ENCODE results near the gene COG5. TPM values are rescaled to one million over a fixed set of nuclear protein-coding genes. Genes with fewer than 3 reads are reported as not detected.
A peak's percentile ranks its signal among the peaks of the same experiment; 100 is the strongest.

The COG5 gene
- total RNA-seq, 1 donor from 2014 or later = 26.8 TPM

DNA sequence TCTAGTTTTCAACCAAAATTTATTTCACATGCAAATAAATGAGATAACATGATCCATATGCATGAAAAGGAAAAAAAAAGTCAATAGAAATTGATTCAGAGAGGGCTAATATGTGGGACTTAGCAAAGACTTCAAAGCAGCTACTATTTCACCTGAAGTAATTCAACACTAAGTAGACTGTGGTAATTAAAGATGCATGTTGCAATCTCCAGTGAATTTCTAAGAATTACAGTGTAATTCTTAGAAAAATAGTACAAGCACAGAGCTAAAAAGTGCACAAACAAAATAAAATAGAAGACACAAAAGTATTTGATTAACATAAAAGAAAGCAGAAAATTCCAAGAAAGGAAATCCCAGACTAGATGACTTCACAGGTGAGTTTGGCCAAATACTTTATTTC, 68.2 kb downstream of the COG5 start:
- no peak overlapping the region for H3K4me3 Mint-ChIP-seq
- H3K27me3 Mint-ChIP-seq (ENCODE audit: low read depth) = no peaks in the 10 kb centered on the region
- peaks cover 6% of the 10 kb centered on the region for H3K4me1 Mint-ChIP-seq
- TF ChIP-seq, protein P1, sequence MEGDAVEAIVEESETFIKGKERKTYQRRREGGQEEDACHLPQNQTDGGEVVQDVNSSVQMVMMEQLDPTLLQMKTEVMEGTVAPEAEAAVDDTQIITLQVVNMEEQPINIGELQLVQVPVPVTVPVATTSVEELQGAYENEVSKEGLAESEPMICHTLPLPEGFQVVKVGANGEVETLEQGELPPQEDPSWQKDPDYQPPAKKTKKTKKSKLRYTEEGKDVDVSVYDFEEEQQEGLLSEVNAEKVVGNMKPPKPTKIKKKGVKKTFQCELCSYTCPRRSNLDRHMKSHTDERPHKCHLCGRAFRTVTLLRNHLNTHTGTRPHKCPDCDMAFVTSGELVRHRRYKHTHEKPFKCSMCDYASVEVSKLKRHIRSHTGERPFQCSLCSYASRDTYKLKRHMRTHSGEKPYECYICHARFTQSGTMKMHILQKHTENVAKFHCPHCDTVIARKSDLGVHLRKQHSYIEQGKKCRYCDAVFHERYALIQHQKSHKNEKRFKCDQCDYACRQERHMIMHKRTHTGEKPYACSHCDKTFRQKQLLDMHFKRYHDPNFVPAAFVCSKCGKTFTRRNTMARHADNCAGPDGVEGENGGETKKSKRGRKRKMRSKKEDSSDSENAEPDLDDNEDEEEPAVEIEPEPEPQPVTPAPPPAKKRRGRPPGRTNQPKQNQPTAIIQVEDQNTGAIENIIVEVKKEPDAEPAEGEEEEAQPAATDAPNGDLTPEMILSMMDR (conservative IDR thresholded peaks at IDR 0.05) = no peak
- no peak for DNase-seq (ENCODE audit: low read depth, low spot score)
- H3K36me3 Mint-ChIP-seq (ENCODE audit: low read depth) = peaks cover 3% of the 10 kb centered on the region
- no peak overlapping the region for H3K27ac Mint-ChIP-seq (ENCODE audit: unreplicated experiment)
- peaks cover 3% of the 10 kb centered on the region for H3K9me3 Mint-ChIP-seq

- peaks cover 3% of the 10 kb centered on the region for H3K4me1 Mint-ChIP-seq
- peak overlapping the region; percentile 30 for H3K27ac Mint-ChIP-seq (ENCODE audit: unreplicated experiment)
- TF ChIP-seq, protein P1 (conservative IDR thresholded peaks at IDR 0.05) = no peak
- H3K27me3 Mint-ChIP-seq (ENCODE audit: low read depth) = no peaks in the 10 kb centered on the region
- DNase-seq (ENCODE audit: low read depth, low spot score) = no peak
- peaks cover 3% of the 10 kb centered on the region for H3K36me3 Mint-ChIP-seq (ENCODE audit: low read depth)
- peaks cover 3% of the 10 kb centered on the region for H3K9me3 Mint-ChIP-seq
- H3K4me3 Mint-ChIP-seq = no peak overlapping the region
Measured at GRCh38 chr7:107494884-107495283, 68.8 kb downstream of the COG5 start.

DNA sequence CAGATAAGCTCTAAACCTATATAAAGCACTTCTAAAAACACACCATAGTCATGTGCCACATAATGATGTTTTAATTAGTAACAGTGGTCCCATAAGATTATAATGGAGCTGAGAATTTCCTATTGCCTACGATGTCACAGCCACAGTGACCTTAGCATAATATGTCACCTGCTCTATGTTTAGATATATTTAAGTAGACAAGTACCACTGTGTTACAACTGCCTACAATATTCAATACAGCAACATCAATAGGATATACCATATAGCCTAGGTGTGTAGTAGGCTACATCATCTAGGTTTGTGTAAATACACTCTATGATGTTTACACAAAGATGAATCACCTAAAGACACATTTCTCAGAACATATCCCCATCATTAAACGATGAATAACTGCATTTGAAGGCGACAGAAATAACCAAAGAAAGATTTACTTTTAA, 69.4 kb downstream of the COG5 start:
- Mint-ChIP-seq H3K4me3 (no peak overlapping the region), H3K4me1 (no peaks in the 10 kb centered on the region), H3K27ac (ENCODE audit: unreplicated experiment) (no peak overlapping the region), H3K27me3 (ENCODE audit: low read depth) (no peaks in the 10 kb centered on the region), H3K36me3 (ENCODE audit: low read depth) (peaks cover 3% of the 10 kb centered on the region), H3K9me3 (peaks cover 3% of the 10 kb centered on the region)
- TF ChIP-seq, protein P1 (conservative IDR thresholded peaks at IDR 0.05) = no peak
- no peak for DNase-seq (ENCODE audit: low read depth, low spot score)

GRCh38 chr7:107492875-107493274, 70.8 kb downstream of the COG5 start:
- TF ChIP-seq, protein P1 (conservative IDR thresholded peaks at IDR 0.05) = no peak
- no peak overlapping the region for H3K4me3 Mint-ChIP-seq
- H3K9me3 Mint-ChIP-seq = peaks cover 3% of the 10 kb centered on the region
- no peak for DNase-seq (ENCODE audit: low read depth, low spot score)
- H3K4me1 Mint-ChIP-seq = no peaks in the 10 kb centered on the region
- H3K27ac Mint-ChIP-seq (ENCODE audit: unreplicated experiment) = no peak overlapping the region
- peaks cover 3% of the 10 kb centered on the region for H3K36me3 Mint-ChIP-seq (ENCODE audit: low read depth)
- H3K27me3 Mint-ChIP-seq (ENCODE audit: low read depth) = no peaks in the 10 kb centered on the region

DNA sequence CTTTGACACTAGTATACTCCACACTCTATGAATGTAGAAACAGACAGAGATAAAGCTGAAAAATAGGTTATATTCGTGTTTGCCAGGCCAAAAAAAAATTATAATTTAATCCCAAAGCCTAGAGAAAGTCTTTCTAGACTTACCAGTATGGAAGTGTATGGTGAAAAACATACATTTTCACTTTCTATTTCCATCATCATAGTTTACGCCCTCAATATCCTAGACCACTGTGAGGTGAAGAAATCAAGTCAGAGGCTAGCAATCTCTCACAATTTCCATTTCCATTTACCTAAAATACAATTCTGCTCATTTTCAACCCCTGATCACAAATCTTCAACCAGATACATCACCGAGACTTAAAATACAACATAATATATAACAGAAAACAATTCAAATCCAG, 77.7 kb downstream of the COG5 start:
- TF ChIP-seq, protein P1 (conservative IDR thresholded peaks at IDR 0.05) = no peak

GRCh38 chr7:107482571-107482970, 81.1 kb downstream of the COG5 start:
- no peak for DNase-seq (ENCODE audit: low read depth, low spot score)
- TF ChIP-seq, protein P1 (conservative IDR thresholded peaks at IDR 0.05) = no peak
- no peak overlapping the region for H3K4me3 Mint-ChIP-seq
- H3K27ac Mint-ChIP-seq (ENCODE audit: unreplicated experiment) = no peak overlapping the region
- no peaks in the 10 kb centered on the region for H3K27me3 Mint-ChIP-seq (ENCODE audit: low read depth)
- H3K4me1 Mint-ChIP-seq = no peaks in the 10 kb centered on the region
- H3K36me3 Mint-ChIP-seq (ENCODE audit: low read depth) = no peaks in the 10 kb centered on the region
- no peaks in the 10 kb centered on the region for H3K9me3 Mint-ChIP-seq

More for the DNA sequence above, 77.7 kb downstream of the COG5 start:
- Mint-ChIP-seq H3K27me3 (ENCODE audit: low read depth) (no peaks in the 10 kb centered on the region), H3K9me3 (no peaks in the 10 kb centered on the region), H3K4me1 (no peaks in the 10 kb centered on the region), H3K27ac (ENCODE audit: unreplicated experiment) (peak overlapping the region; percentile 68), H3K4me3 (no peak overlapping the region), H3K36me3 (ENCODE audit: low read depth) (no peaks in the 10 kb centered on the region)
- no peak for DNase-seq (ENCODE audit: low read depth, low spot score)

All from neural crest cell (in vitro differentiated cells).